Adrenal gland (tissue), 5 donors: ENCODE results near the gene LSM2.

ENCODE experiments used
- POLR2A ChIP-seq, 2 donors: fragments of 450-650 bp; IDR thresholded peaks; one replicate each; pipeline ENCODE4 v1.6.1; 2017; ENCODE audit warnings: antibody characterized with exemption in 2 of 2, mild to moderate bottlenecking in 2 of 2, moderate library complexity in 1 of 2
- TF ChIP-seq, protein P1 (sequence below), 6 experiments: fragments of 450-650 bp in 4 of 6; fragments of 200-600 bp in 2 of 6; sonication (generic) in 1 of 6; IDR thresholded peaks; 1 replicate in 5 of 6; 2 replicates in 1 of 6; pipeline versions ENCODE4 v1.5.1 to v1.8.0; 2016 to 2021; ENCODE audit warnings: antibody characterized with exemption in 6 of 6, mild to moderate bottlenecking in 2 of 6, moderate library complexity in 1 of 6
- donor health status: DM: no; HTN: no; CAD: no.

DNA sequence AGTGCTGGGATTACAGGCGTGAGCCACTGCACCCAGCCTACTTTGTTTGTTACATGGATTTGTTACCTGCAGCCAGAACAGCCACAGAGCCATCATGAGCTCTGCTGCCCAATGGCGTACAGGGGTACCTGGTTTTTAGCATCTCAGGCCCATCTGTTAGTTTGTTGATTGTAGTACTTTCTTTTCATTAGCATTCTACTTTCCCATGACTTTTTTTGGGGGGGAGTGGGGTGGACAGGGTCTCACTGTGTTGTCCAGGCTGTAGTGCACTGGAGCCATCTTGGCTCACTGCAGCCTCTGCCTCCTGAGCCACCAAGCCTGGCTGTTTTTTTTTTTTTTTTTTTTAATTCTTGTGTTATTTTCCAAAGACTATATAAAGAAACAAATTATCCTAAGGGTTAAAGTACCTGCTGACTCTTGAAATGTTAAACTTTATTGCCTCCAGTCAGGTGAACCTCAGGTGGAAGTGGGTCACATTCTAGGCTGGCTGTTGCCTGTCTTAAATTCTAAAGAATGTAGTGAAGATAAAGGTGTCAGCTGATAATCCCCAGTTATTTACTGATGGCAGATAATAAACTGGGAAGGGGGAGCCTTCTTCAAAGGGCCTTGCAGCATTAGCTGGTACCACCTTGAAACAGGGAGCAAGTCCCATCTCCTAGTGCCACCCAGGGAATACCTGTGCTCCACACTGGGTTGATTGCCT, 40.7 kb upstream of the LSM2 start:
- TF ChIP-seq, protein P1, sequence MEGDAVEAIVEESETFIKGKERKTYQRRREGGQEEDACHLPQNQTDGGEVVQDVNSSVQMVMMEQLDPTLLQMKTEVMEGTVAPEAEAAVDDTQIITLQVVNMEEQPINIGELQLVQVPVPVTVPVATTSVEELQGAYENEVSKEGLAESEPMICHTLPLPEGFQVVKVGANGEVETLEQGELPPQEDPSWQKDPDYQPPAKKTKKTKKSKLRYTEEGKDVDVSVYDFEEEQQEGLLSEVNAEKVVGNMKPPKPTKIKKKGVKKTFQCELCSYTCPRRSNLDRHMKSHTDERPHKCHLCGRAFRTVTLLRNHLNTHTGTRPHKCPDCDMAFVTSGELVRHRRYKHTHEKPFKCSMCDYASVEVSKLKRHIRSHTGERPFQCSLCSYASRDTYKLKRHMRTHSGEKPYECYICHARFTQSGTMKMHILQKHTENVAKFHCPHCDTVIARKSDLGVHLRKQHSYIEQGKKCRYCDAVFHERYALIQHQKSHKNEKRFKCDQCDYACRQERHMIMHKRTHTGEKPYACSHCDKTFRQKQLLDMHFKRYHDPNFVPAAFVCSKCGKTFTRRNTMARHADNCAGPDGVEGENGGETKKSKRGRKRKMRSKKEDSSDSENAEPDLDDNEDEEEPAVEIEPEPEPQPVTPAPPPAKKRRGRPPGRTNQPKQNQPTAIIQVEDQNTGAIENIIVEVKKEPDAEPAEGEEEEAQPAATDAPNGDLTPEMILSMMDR (IDR thresholded peaks at IDR 0.05) = no peak
- no peak for TF ChIP-seq POLR2A (IDR thresholded peaks at IDR 0.05)
